ENCODE measurements around the gene HSPE1.

GRCh38 chr2:197477797-197478196 lies 22.4 kb upstream of the HSPE1 start:
- TF ChIP-seq CTCF (conservative IDR thresholded peaks at IDR 0.05) (no peak), ZFX (IDR thresholded peaks at IDR 0.05) (no peak)
